Hepatocyte (in vitro differentiated cells): ENCODE results near the gene FOXO1. TPM values are rescaled to one million over a fixed set of nuclear protein-coding genes. Genes with fewer than 3 reads are reported as not detected.

Experiments
- DNase-seq: peaks from one replicate; pipeline ENCODE4 v3.0.0-alpha.2; 2016; ENCODE audit warnings: low spot score
- H2AFZ ChIP-seq: fragments of 200-600 bp; sonication (generic); 2 replicates; pipeline ENCODE4 v1.6.0; 2016; ENCODE audit warnings: antibody characterized with exemption, mild to moderate bottlenecking
- H3K27ac ChIP-seq: fragments of 200-600 bp; sonication (generic); 2 replicates; pipeline ENCODE4 v1.5.1; 2016; ENCODE audit warnings: mild to moderate bottlenecking
- H3K27me3 ChIP-seq: fragments of 200-600 bp; sonication (generic); 2 replicates; pipeline ENCODE4 v1.6.1; 2016
- H3K36me3 ChIP-seq: fragments of 200-600 bp; sonication (generic); replicated peaks from 2 replicates; pipeline ENCODE4 v1.5.1; 2016; ENCODE audit warnings: low read depth; ENCODE audit not compliant: insufficient read depth
- H3K4me1 ChIP-seq: fragments of 200-600 bp; sonication (generic); 2 replicates; pipeline ENCODE4 v1.5.1; 2016; ENCODE audit warnings: mild to moderate bottlenecking, moderate library complexity; ENCODE audit not compliant: insufficient read depth
- H3K4me2 ChIP-seq: fragments of 200-600 bp; sonication (generic); 2 replicates; pipeline ENCODE4 v1.6.0; 2016
- H3K4me3 ChIP-seq: fragments of 200-600 bp; sonication (generic); 2 replicates; pipeline ENCODE4 v1.5.1; 2016; ENCODE audit warnings: mild to moderate bottlenecking
- H3K79me2 ChIP-seq: fragments of 200-600 bp; sonication (generic); 2 replicates; pipeline ENCODE4 v1.6.0; 2017; ENCODE audit warnings: mild to moderate bottlenecking
- H3K9me2 ChIP-seq: fragments of 200-600 bp; sonication (generic); replicated peaks from 2 replicates; pipeline ENCODE4 v1.6.0; 2017; ENCODE audit warnings: mild to moderate bottlenecking; ENCODE audit not compliant: insufficient read depth
- H3K9me3 ChIP-seq: fragments of 200-600 bp; sonication (generic); 2 replicates; pipeline ENCODE4 v1.5.1; 2016; ENCODE audit warnings: low read depth, mild to moderate bottlenecking
- H4K20me1 ChIP-seq: fragments of 200-600 bp; sonication (generic); 2 replicates; pipeline ENCODE4 v1.6.0; 2016; ENCODE audit warnings: mild to moderate bottlenecking; ENCODE audit not compliant: insufficient read depth, poor library complexity, severe bottlenecking
- CTCF ChIP-seq: fragments of 200-600 bp; sonication (generic); IDR thresholded peaks from 2 replicates; pipeline ENCODE4 v1.5.1; 2016; ENCODE audit warnings: antibody characterized with exemption, mild to moderate bottlenecking; ENCODE audit not compliant: poor library complexity
- EZH2 ChIP-seq: fragments of 200-600 bp; sonication (generic); IDR thresholded peaks from 2 replicates; pipeline ENCODE4 v1.6.1; 2016; ENCODE audit warnings: antibody characterized with exemption, mild to moderate bottlenecking, borderline replicate concordance
- EZH2phosphoT487 ChIP-seq: fragments of 200-600 bp; sonication (generic); IDR thresholded peaks from one replicate; pipeline ENCODE4 v1.6.1; 2018; ENCODE audit warnings: antibody characterized with exemption, mild to moderate bottlenecking, low read depth, moderate library complexity; ENCODE audit not compliant: unreplicated experiment, severe bottlenecking
- WGBS: methylation state at CpG from one replicate; pipeline ENCODE4 v1.1.6; 2016; ENCODE audit warnings: low lambda C conversion rate; ENCODE audit errors: missing lambda C conversion rate; 5-methylcytosine and 5-hydroxymethylcytosine counted together
- polyA plus RNA-seq: library from polyadenylated mRNA; unstranded; fragments of >200 nt; fragmentation: Nextera tagmentation; extraction: Ambion mirVana; gene quantifications from 2 replicates; pipeline ENCODE4 v1.2.1, GENCODE V29; 2016
- total RNA-seq: library from RNA; depleted of rRNA; stranded (reverse); fragments of >200 nt; gene quantifications from 2 replicates; pipeline ENCODE4 v1.2.3, GENCODE V29; 2014

Gene FOXO1
- total and polyA plus RNA-seq, 2 experiments from 2014 or later: 30.3 to 35.2 TPM

GRCh38 chr13:40637643-40638042 is 28.8 kb downstream of the FOXO1 start:
- Histone ChIP-seq H3K79me2 (peaks cover 90% of the 10 kb centered on the region), H3K27ac (peak overlapping the region; percentile 19), H3K4me3 (no peak overlapping the region), H3K36me3 (no peaks in the 10 kb centered on the region), H3K27me3 (no peaks in the 10 kb centered on the region), H4K20me1 (peaks cover 58% of the 10 kb centered on the region), H2AFZ (no peak overlapping the region), H3K4me2 (peak overlapping the region; percentile 63), H3K9me2 (no peaks in the 10 kb centered on the region), H3K9me3 (no peaks in the 10 kb centered on the region), H3K4me1 (peaks cover 11% of the 10 kb centered on the region)
- DNase-seq: peak; percentile 48
- TF ChIP-seq EZH2 (no peak), EZH2phosphoT487 (no peak), CTCF (no peak)
- 27% methylated on average over 5 of the region's 5 CpGs for WGBS

- WGBS: 64% methylated on average over 5 of the region's 5 CpGs
- Histone ChIP-seq H3K79me2 (peaks cover 86% of the 10 kb centered on the region), H3K9me2 (no peaks in the 10 kb centered on the region), H3K27ac (no peak overlapping the region), H3K4me1 (peaks cover 11% of the 10 kb centered on the region), H2AFZ (no peak overlapping the region), H4K20me1 (peaks cover 47% of the 10 kb centered on the region), H3K9me3 (no peaks in the 10 kb centered on the region), H3K4me2 (no peak overlapping the region), H3K4me3 (no peak overlapping the region), H3K27me3 (no peaks in the 10 kb centered on the region), H3K36me3 (no peaks in the 10 kb centered on the region)
- no peak for DNase-seq
- TF ChIP-seq EZH2 (no peak), CTCF (no peak), EZH2phosphoT487 (no peak)
Measured at GRCh38 chr13:40635315-40635995, 31.0 kb downstream of the FOXO1 start.

- Histone ChIP-seq H3K36me3 (no peaks in the 10 kb centered on the region), H3K4me3 (no peak overlapping the region), H3K4me1 (peaks cover 6% of the 10 kb centered on the region), H3K9me2 (no peaks in the 10 kb centered on the region), H4K20me1 (peaks cover 24% of the 10 kb centered on the region), H3K79me2 (peaks cover 83% of the 10 kb centered on the region), H3K9me3 (no peaks in the 10 kb centered on the region), H2AFZ (no peak overlapping the region), H3K27ac (no peak overlapping the region), H3K27me3 (no peaks in the 10 kb centered on the region), H3K4me2 (no peak overlapping the region)
- 95% methylated on average over 3 of the region's 3 CpGs for WGBS
- DNase-seq: no peak
- no peak for TF ChIP-seq EZH2phosphoT487
- no peak for TF ChIP-seq CTCF
- TF ChIP-seq EZH2: no peak
Measured at GRCh38 chr13:40632915-40633314, 33.5 kb downstream of the FOXO1 start.
